IMR-90 (cell line): ENCODE measurements around the gene SLC25A38. TPM values are rescaled to one million over a fixed set of nuclear protein-coding genes. Genes with fewer than 3 reads are reported as not detected.

Source experiments
- ATAC-seq: fragments of 200-7000 bp; cut with Tn5 transposase; 2 replicates; pipeline ENCODE4 v1.9.1; 2020; ENCODE audit warnings: low read depth, mild to moderate bottlenecking, moderate library complexity
- BruUV-seq: library from RNA; stranded (reverse); fragments of 400-500 nt; replicated peaks from 2 replicates; lab custom pipeline; 2021; lab: Mats Ljungman, UMichigan
- CTCF ChIA-PET: fragments of 300-600 bp; formaldehyde crosslinking; extraction: SDS; loops from one replicate; lab custom pipeline; 2021; ENCODE audit warnings: antibody characterized with exemption; lab: Yijun Ruan, JAX
- POLR2A ChIA-PET: fragments of 300-600 bp; sonication (Branson Sonifier 250); formaldehyde crosslinking; loops from one replicate; lab custom pipeline; 2022; ENCODE audit warnings: antibody characterized with exemption; ENCODE audit not compliant: unreplicated experiment; lab: Charles Lee
- DNase-seq: peaks from one replicate; pipeline ENCODE4 v3.0.0; 2013
- H2AFZ ChIP-seq: replicated peaks from 2 replicates; pipeline ENCODE3; 2013; ENCODE audit warnings: low read length, mild to moderate bottlenecking; ENCODE audit not compliant: poor library complexity
- H2AK5ac ChIP-seq: 2 replicates; pipeline ENCODE4 v1.6.1; 2013; ENCODE audit warnings: low read depth, low read length, inconsistent platforms
- H2AK9ac ChIP-seq: replicated peaks from 2 replicates; pipeline ENCODE3; 2013; ENCODE audit warnings: mild to moderate bottlenecking, low read depth, low read length, moderate library complexity; ENCODE audit not compliant: poor library complexity
- H2BK120ac ChIP-seq: 2 replicates; pipeline ENCODE4 v1.6.1; 2013; ENCODE audit warnings: low read depth, low read length, inconsistent platforms
- H2BK15ac ChIP-seq: 3 replicates; pipeline ENCODE4 v1.6.1; 2013; ENCODE audit warnings: low read depth, low read length, inconsistent platforms
- H2BK20ac ChIP-seq: 2 replicates; pipeline ENCODE4 v1.6.1; 2013; ENCODE audit warnings: low read depth, mild to moderate bottlenecking, inconsistent platforms, low read length, moderate library complexity
- H2BK5ac ChIP-seq: 2 replicates; pipeline ENCODE4 v1.6.1; 2013; ENCODE audit warnings: mild to moderate bottlenecking, low read depth, low read length, inconsistent platforms; ENCODE audit not compliant: poor library complexity, severe bottlenecking
- H3K14ac ChIP-seq: replicated peaks from 2 replicates; pipeline ENCODE4 v1.6.1; 2013; ENCODE audit warnings: low read depth, low read length, inconsistent platforms
- H3K18ac ChIP-seq: 2 replicates; pipeline ENCODE4 v1.6.1; 2013; ENCODE audit warnings: low read depth, low read length, control low read depth
- H3K23ac ChIP-seq: 2 replicates; pipeline ENCODE4 v1.6.1; 2013; ENCODE audit warnings: low read depth, low read length, inconsistent platforms
- H3K27ac ChIP-seq: 2 replicates; pipeline ENCODE4 v1.5.1; 2013; ENCODE audit warnings: mild to moderate bottlenecking, control low read depth, low read length; ENCODE audit not compliant: insufficient read depth
- H3K27me3 ChIP-seq: 2 replicates; pipeline ENCODE4 v1.6.1; 2013; ENCODE audit warnings: low read length; ENCODE audit not compliant: control insufficient read depth, insufficient read depth
- H3K36me3 ChIP-seq: 2 replicates; pipeline ENCODE4 v1.6.1; 2013; ENCODE audit warnings: low read length, mixed read lengths; ENCODE audit not compliant: control insufficient read depth, insufficient read depth
- H3K4ac ChIP-seq: 2 replicates; pipeline ENCODE4 v1.6.1; 2013; ENCODE audit warnings: low read depth, low read length, inconsistent platforms
- H3K4me1 ChIP-seq: 2 replicates; pipeline ENCODE4 v1.6.1; 2013; ENCODE audit warnings: low read length, mixed read lengths; ENCODE audit not compliant: control insufficient read depth, insufficient read depth
- H3K4me2 ChIP-seq: 2 replicates; pipeline ENCODE4 v1.6.1; 2013; ENCODE audit warnings: low read depth, mild to moderate bottlenecking, control low read depth, low read length, moderate library complexity
- H3K4me3 ChIP-seq: 2 replicates; pipeline ENCODE4 v1.5.1; 2013; ENCODE audit warnings: low read depth, mild to moderate bottlenecking, control low read depth, low read length, moderate library complexity; ENCODE audit not compliant: insufficient read depth
- H3K56ac ChIP-seq: 2 replicates; pipeline ENCODE4 v1.6.1; 2013; ENCODE audit warnings: low read length, inconsistent platforms; ENCODE audit not compliant: insufficient read depth; ENCODE audit errors: extremely low read depth
- H3K79me1 ChIP-seq, 2 experiments: 2 replicates each; pipeline ENCODE4 v1.6.1; 2013; ENCODE audit warnings: low read length in 2 of 2, inconsistent platforms in 1 of 2, low read depth in 1 of 2
- H3K9ac ChIP-seq: 2 replicates; pipeline ENCODE4 v1.6.1; 2013; ENCODE audit warnings: low read depth, low read length, control low read depth
- H3K9me1 ChIP-seq: 2 replicates; pipeline ENCODE4 v1.6.1; 2013; ENCODE audit warnings: low read length, inconsistent platforms; ENCODE audit not compliant: insufficient read depth
- H3K9me3 ChIP-seq: 2 replicates; pipeline ENCODE4 v1.6.1; 2013; ENCODE audit warnings: low read length; ENCODE audit not compliant: control insufficient read depth, insufficient read depth
- H4K20me1 ChIP-seq: 2 replicates; pipeline ENCODE4 v1.6.1; 2013; ENCODE audit warnings: low read length, inconsistent platforms; ENCODE audit not compliant: insufficient read depth
- H4K5ac ChIP-seq: 2 replicates; pipeline ENCODE4 v1.6.1; 2013; ENCODE audit warnings: mild to moderate bottlenecking, low read depth, low read length, control low read depth
- H4K8ac ChIP-seq, 2 experiments: 2 replicates each; pipeline ENCODE4 v1.6.1; 2013; ENCODE audit warnings: low read depth in 2 of 2, low read length in 2 of 2, control low read depth in 1 of 2, inconsistent platforms in 1 of 2
- H4K91ac ChIP-seq: 2 replicates; pipeline ENCODE4 v1.6.1; 2013; ENCODE audit warnings: low read depth, low read length, inconsistent platforms; ENCODE audit not compliant: insufficient read depth
- BHLHE40 ChIP-seq: fragments of 150-350 bp; IDR thresholded peaks from 2 replicates; pipeline ENCODE4 v1.6.1; 2016; ENCODE audit warnings: mild to moderate bottlenecking, low read depth, low read length
- CEBPB ChIP-seq: IDR thresholded peaks from 2 replicates; pipeline ENCODE4 v1.6.1; 2012; ENCODE audit warnings: low read depth, low read length, improper control_type of control experiment
- CHD1 ChIP-seq: IDR thresholded peaks from 2 replicates; pipeline ENCODE4 v1.6.1; 2012; ENCODE audit warnings: low read depth, low read length, improper control_type of control experiment
- FOS ChIP-seq: fragments of 150-350 bp; IDR thresholded peaks from 2 replicates; pipeline ENCODE4 v1.6.1; 2016; ENCODE audit warnings: low read depth, low read length
- MAFK ChIP-seq: IDR thresholded peaks from 2 replicates; pipeline ENCODE4 v1.6.1; 2012; ENCODE audit warnings: low read depth, low read length, improper control_type of control experiment
- MAZ ChIP-seq: IDR thresholded peaks from 2 replicates; pipeline ENCODE4 v1.6.1; 2012; ENCODE audit warnings: low read depth, mild to moderate bottlenecking, low read length, improper control_type of control experiment, moderate library complexity, borderline replicate concordance
- MXI1 ChIP-seq: IDR thresholded peaks from 2 replicates; pipeline ENCODE4 v1.6.1; 2012; ENCODE audit warnings: low read depth, mild to moderate bottlenecking, low read length, moderate library complexity, borderline replicate concordance
- NFE2L2 ChIP-seq: fragments of 150-350 bp; IDR thresholded peaks from 2 replicates; pipeline ENCODE4 v1.6.1; 2016; ENCODE audit warnings: low read depth, mild to moderate bottlenecking, low read length
- POLR2A ChIP-seq: IDR thresholded peaks from 2 replicates; pipeline ENCODE4 v1.6.1; 2012; ENCODE audit warnings: mild to moderate bottlenecking, low read depth, low read length
- RAD21 ChIP-seq: IDR thresholded peaks from 2 replicates; pipeline ENCODE4 v1.6.1; 2012; ENCODE audit warnings: low read length, improper control_type of control experiment
- RCOR1 ChIP-seq: IDR thresholded peaks from 2 replicates; pipeline ENCODE4 v1.6.1; 2012; ENCODE audit warnings: mild to moderate bottlenecking, low read length, improper control_type of control experiment; ENCODE audit not compliant: insufficient replicate concordance
- RFX5 ChIP-seq: IDR thresholded peaks from 2 replicates; pipeline ENCODE4 v1.8.0; 2012; ENCODE audit warnings: low read depth, mild to moderate bottlenecking, low read length, moderate library complexity
- SMC3 ChIP-seq: fragments of 150-350 bp; IDR thresholded peaks from 2 replicates; pipeline ENCODE4 v1.6.1; 2016; ENCODE audit warnings: low read depth, mild to moderate bottlenecking, antibody characterized with exemption, low read length, moderate library complexity
- WGBS, 2 experiments: methylation state at CpG; one replicate each; pipeline versions ENCODE4 v1.1.5 to v1.1.7; 2013; ENCODE audit warnings: missing lambda C conversion rate in 2 of 2; ENCODE audit not compliant: insufficient read length in 1 of 2; ENCODE audit errors: extremely low coverage in 2 of 2; 5-methylcytosine and 5-hydroxymethylcytosine counted together
- dilution Hi-C: fragments of 300-500 bp; cut with HindIII; formaldehyde crosslinking; loops from one replicate; pipeline ENCODE4 v1.14.3; 2018; ENCODE audit warnings: low sequenced_read_pairs; ENCODE audit not compliant: unreplicated experiment
- in situ Hi-C: fragments of 300-500 bp; cut with MboI; formaldehyde crosslinking; loops from 3 replicates; pipeline ENCODE4 v1.14.3; 2019; ENCODE audit warnings: low sequenced_read_pairs, inconsistent platforms, mixed read lengths
- intact Hi-C: fragments of 100-400 bp; cut with micrococcal nuclease; formaldehyde crosslinking; loops from 2 replicates; pipeline ENCODE4 v1.10.0; 2022
- polyA plus RNA-seq, 3 experiments: library from polyadenylated mRNA; depleted of rRNA; stranded (reverse); fragments of >200 nt; gene quantifications; 2 replicates each; pipeline ENCODE4 v1.2.3, GENCODE V29; 2012; ENCODE audit warnings: low replicate concordance in 1 of 3
- total RNA-seq: library from RNA; depleted of rRNA; stranded (reverse); fragments of >200 nt; gene quantifications from 2 replicates; pipeline ENCODE4 v1.2.3, GENCODE V29; 2012
- TF ChIP-seq, protein P1 (sequence below): fragments of 150-350 bp; IDR thresholded peaks from 2 replicates; pipeline ENCODE4 v1.6.1; 2016; ENCODE audit warnings: low read depth, mild to moderate bottlenecking, low read length, moderate library complexity, borderline replicate concordance
- TF ChIP-seq, protein P2 (sequence below): conservative IDR thresholded peaks from 2 replicates; pipeline ENCODE4 v1.5.1; 2012; ENCODE audit warnings: mild to moderate bottlenecking, low read depth, low read length, improper control_type of control experiment
- TF ChIP-seq, protein P3 (sequence below): fragments of 150-350 bp; IDR thresholded peaks from 2 replicates; pipeline ENCODE4 v1.6.1; 2017; ENCODE audit warnings: mild to moderate bottlenecking, antibody characterized with exemption, low read length, low read depth

SLC25A38 gene
- total and polyA plus RNA-seq, 2 of the 4 experiments (the other 2 are of a cell fraction), result 17.4 to 22.6 TPM

DNA sequence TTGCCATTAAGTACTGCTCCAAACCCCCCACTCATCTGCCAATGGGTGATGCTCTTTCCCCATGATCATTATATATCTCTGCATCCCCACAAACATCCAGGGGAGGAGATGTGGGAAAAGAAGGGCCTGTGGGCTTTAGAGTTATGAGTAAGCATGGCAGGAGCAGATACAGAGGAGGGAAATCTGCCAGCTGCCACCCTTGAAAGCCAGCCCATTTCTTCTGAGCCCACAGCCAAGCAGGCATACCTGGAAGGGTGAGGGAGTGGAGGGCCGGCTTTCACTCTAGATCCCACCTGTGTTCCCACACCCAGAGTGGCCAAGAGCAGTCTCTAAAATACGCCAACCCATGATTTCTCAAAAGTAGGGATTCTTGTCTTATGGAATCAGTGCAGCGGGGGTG, 1.7 kb upstream of the SLC25A38 start:
- Histone ChIP-seq H3K36me3 (no peaks in the 10 kb centered on the region), H2AK9ac (no peak overlapping the region), H3K14ac (no peak overlapping the region), H4K91ac (no peak overlapping the region), H3K9me3 (no peaks in the 10 kb centered on the region), H3K4me2 (no peak overlapping the region), H4K5ac (no peak overlapping the region), H2AFZ (no peak overlapping the region), H2AK5ac (no peak overlapping the region), H2BK120ac (no peak overlapping the region), H3K4me1 (peaks cover 5% of the 10 kb centered on the region; the same call in 1 of the 2 replicates), H3K9me1 (peaks cover 6% of the 10 kb centered on the region; the same call in 1 of the 2 replicates), H3K23ac (no peak overlapping the region), H3K9ac (no peak overlapping the region), H3K4me3 (no peak overlapping the region), H4K20me1 (peaks cover 25% of the 10 kb centered on the region), H3K4ac (no peak overlapping the region), H2BK15ac (no peak overlapping the region), H3K18ac (no peak overlapping the region), H3K27me3 (no peaks in the 10 kb centered on the region), H2BK5ac (no peak overlapping the region), H4K8ac (no peak overlapping the region), H3K79me1 (peaks cover under 1 to 31% of the 10 kb centered on the region in 2 experiments; a peak in 3 of 4 replicates), H2BK20ac (no peak overlapping the region), H3K27ac (no peak overlapping the region), H3K56ac (no peak overlapping the region)
- no peak for ATAC-seq
- TF ChIP-seq RAD21 (no peak), CEBPB (no peak), MXI1 (no peak), FOS (no peak), SMC3 (no peak), MAFK (no peak), NFE2L2 (no peak), MAZ (no peak), POLR2A (no peak), CHD1 (no peak), RCOR1 (no peak), BHLHE40 (no peak), RFX5 (no peak)
- TF ChIP-seq, protein P1, sequence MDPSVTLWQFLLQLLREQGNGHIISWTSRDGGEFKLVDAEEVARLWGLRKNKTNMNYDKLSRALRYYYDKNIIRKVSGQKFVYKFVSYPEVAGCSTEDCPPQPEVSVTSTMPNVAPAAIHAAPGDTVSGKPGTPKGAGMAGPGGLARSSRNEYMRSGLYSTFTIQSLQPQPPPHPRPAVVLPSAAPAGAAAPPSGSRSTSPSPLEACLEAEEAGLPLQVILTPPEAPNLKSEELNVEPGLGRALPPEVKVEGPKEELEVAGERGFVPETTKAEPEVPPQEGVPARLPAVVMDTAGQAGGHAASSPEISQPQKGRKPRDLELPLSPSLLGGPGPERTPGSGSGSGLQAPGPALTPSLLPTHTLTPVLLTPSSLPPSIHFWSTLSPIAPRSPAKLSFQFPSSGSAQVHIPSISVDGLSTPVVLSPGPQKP, result no peak
- TF ChIP-seq, protein P2, sequence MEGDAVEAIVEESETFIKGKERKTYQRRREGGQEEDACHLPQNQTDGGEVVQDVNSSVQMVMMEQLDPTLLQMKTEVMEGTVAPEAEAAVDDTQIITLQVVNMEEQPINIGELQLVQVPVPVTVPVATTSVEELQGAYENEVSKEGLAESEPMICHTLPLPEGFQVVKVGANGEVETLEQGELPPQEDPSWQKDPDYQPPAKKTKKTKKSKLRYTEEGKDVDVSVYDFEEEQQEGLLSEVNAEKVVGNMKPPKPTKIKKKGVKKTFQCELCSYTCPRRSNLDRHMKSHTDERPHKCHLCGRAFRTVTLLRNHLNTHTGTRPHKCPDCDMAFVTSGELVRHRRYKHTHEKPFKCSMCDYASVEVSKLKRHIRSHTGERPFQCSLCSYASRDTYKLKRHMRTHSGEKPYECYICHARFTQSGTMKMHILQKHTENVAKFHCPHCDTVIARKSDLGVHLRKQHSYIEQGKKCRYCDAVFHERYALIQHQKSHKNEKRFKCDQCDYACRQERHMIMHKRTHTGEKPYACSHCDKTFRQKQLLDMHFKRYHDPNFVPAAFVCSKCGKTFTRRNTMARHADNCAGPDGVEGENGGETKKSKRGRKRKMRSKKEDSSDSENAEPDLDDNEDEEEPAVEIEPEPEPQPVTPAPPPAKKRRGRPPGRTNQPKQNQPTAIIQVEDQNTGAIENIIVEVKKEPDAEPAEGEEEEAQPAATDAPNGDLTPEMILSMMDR, result no peak
- TF ChIP-seq, protein P3, sequence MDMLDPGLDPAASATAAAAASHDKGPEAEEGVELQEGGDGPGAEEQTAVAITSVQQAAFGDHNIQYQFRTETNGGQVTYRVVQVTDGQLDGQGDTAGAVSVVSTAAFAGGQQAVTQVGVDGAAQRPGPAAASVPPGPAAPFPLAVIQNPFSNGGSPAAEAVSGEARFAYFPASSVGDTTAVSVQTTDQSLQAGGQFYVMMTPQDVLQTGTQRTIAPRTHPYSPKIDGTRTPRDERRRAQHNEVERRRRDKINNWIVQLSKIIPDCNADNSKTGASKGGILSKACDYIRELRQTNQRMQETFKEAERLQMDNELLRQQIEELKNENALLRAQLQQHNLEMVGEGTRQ, result no peak
- dilution Hi-C loops (no loop called here), in situ Hi-C loops (no loop called here), intact Hi-C loops (loop anchor here (5.0 kb wide), 1 partner anchor 274 kb away; the partner anchor contains the start of genes GORASP1 and TTC21A)
- ChIA-PET CTCF (no interaction called here), POLR2A (no interaction called here)
- no TSS peak for BruUV-seq
- WGBS, 2 experiments, result no CpG with 5 or more reads among the region's 3 CpGs
- no peak for DNase-seq
